ENCODE measurements around the gene CNTNAP2. TPM values are rescaled to one million over a fixed set of nuclear protein-coding genes. Genes with fewer than 3 reads are reported as not detected.

The CNTNAP2 gene
- total RNA-seq, 1 experiment from 2014 or later = 0.03 TPM

GRCh38 chr7:146991596-146991995, 875.0 kb downstream of the CNTNAP2 start:
- no peak for TF ChIP-seq SIN3A (IDR thresholded peaks at IDR 0.05; ENCODE audit: borderline replicate concordance, insufficient read depth, low read depth, low read length)
- TF ChIP-seq REST (IDR thresholded peaks at IDR 0.05; ENCODE audit: insufficient read depth in 1 of 2, low read depth in 2 of 2, low read length in 1 of 2) = no peak
- TF ChIP-seq POLR2AphosphoS5 (IDR thresholded peaks at IDR 0.05; ENCODE audit: low read depth, low read length) = no peak
- no peak for TF ChIP-seq CTCF (IDR thresholded peaks at IDR 0.05)
- TF ChIP-seq TCF7L2 (IDR thresholded peaks at IDR 0.05; ENCODE audit: low read depth, low read length) = no peak
- in situ Hi-C loops (cut with HindIII; ENCODE audit: low pct_unique_long_range_greater_than_20kb, low sequenced_read_pairs) (no loop called here), intact Hi-C loops (cut with micrococcal nuclease; ENCODE audit: unreplicated experiment) (no loop called here)
- DNase-seq (ENCODE audit: low read depth, low spot score) (no peak), ATAC-seq (no peak)
- H3K9me3 ChIP-seq (ENCODE audit: control insufficient read depth, insufficient read depth, low read depth, low read length) = no peaks in the 10 kb centered on the region; the same call in 1 of the 2 replicates
- no peaks in the 10 kb centered on the region for H3K4me1 ChIP-seq (ENCODE audit: control insufficient read depth, insufficient read depth, low read length)
- BruUV-seq (replicated peaks) = no TSS peak
- H3K4me3 ChIP-seq (ENCODE audit: low read depth in 2 of 2, low read length in 2 of 2) = no peak overlapping the region
- CTCF ChIA-PET = no interaction called here
- no peaks in the 10 kb centered on the region for H3K27me3 ChIP-seq (ENCODE audit: control insufficient read depth, insufficient read depth, low read length)
- H3K27ac ChIP-seq (ENCODE audit: low read length) = no peak overlapping the region
- no peaks in the 10 kb centered on the region for H3K36me3 ChIP-seq (ENCODE audit: control insufficient read depth, insufficient read depth, low read length)
- POLR2A ChIA-PET = no interaction called here

- ChIA-PET CTCF (no interaction called here), POLR2A (no interaction called here)
- no peak overlapping the region for H3K4me3 ChIP-seq (ENCODE audit: low read depth in 2 of 2, low read length in 2 of 2)
- TF ChIP-seq POLR2AphosphoS5 (IDR thresholded peaks at IDR 0.05; ENCODE audit: low read depth, low read length) (no peak), REST (IDR thresholded peaks at IDR 0.05; ENCODE audit: insufficient read depth in 1 of 2, low read depth in 2 of 2, low read length in 1 of 2) (no peak), CTCF (IDR thresholded peaks at IDR 0.05) (no peak), TCF7L2 (IDR thresholded peaks at IDR 0.05; ENCODE audit: low read depth, low read length) (no peak), SIN3A (IDR thresholded peaks at IDR 0.05; ENCODE audit: borderline replicate concordance, insufficient read depth, low read depth, low read length) (no peak)
- no peaks in the 10 kb centered on the region for H3K27me3 ChIP-seq (ENCODE audit: control insufficient read depth, insufficient read depth, low read length)
- no peaks in the 10 kb centered on the region for H3K4me1 ChIP-seq (ENCODE audit: control insufficient read depth, insufficient read depth, low read length)
- intact Hi-C loops (cut with micrococcal nuclease; ENCODE audit: unreplicated experiment) = no loop called here
- in situ Hi-C loops (cut with HindIII; ENCODE audit: low pct_unique_long_range_greater_than_20kb, low sequenced_read_pairs) = no loop called here
- no peaks in the 10 kb centered on the region for H3K36me3 ChIP-seq (ENCODE audit: control insufficient read depth, insufficient read depth, low read length)
- BruUV-seq (replicated peaks) = no TSS peak
- H3K27ac ChIP-seq (ENCODE audit: low read length) = no peak overlapping the region
- ATAC-seq = no peak
- no peaks in the 10 kb centered on the region; the same call in 1 of the 2 replicates for H3K9me3 ChIP-seq (ENCODE audit: control insufficient read depth, insufficient read depth, low read depth, low read length)
- DNase-seq (ENCODE audit: low read depth, low spot score) = no peak
Observed at GRCh38 chr7:146993764-146994163, 877.2 kb downstream of the CNTNAP2 start.
